COLO668 (cell line): Measurements from ENCODE around the gene NTRK1.
"Not testable (repeated sequence)": the region's sequence is repeated elsewhere in the genome, so short reads cannot be mapped to it uniquely, and the experiment has no call there.

ENCODE experiments used
- DNase-seq: peaks from one replicate; lab custom pipeline; 2025; ENCODE audit not compliant: unreplicated experiment; lab: John Stamatoyannopoulos, UW

NTRK1 gene

GRCh38 chr1:156911577-156912298, 51.1 kb downstream of the NTRK1 start:
- no peak for DNase-seq

- no peak for DNase-seq
Observed at GRCh38 chr1:156912310-156912709, 51.6 kb downstream of the NTRK1 start.

- no peak for DNase-seq
Observed at GRCh38 chr1:156912861-156913808, 52.5 kb downstream of the NTRK1 start.

- no peak for DNase-seq
Observed at GRCh38 chr1:156913809-156914387, 53.2 kb downstream of the NTRK1 start.

GRCh38 chr1:156914440-156914856, 53.8 kb downstream of the NTRK1 start:
- DNase-seq = no peak

GRCh38 chr1:156920233-156921052, 59.8 kb downstream of the NTRK1 start, which contains the start of gene LRRC71:
Gene LRRC71 (plus strand): TSS chr1:156920632. CDS start chr1:156920804, 172 bp downstream.
- peak; percentile 63 for DNase-seq

GRCh38 chr1:156921053-156921529, 60.4 kb downstream of the NTRK1 start:
- DNase-seq = no peak

GRCh38 chr1:156922986-156923669, 62.5 kb downstream of the NTRK1 start:
- DNase-seq = peak; percentile 55

GRCh38 chr1:156923670-156924477, 63.2 kb downstream of the NTRK1 start:
- no peak for DNase-seq

GRCh38 chr1:156924478-156925153, 64.0 kb downstream of the NTRK1 start:
- DNase-seq = no peak

GRCh38 chr1:156925154-156926010, 64.7 kb downstream of the NTRK1 start:
- no peak for DNase-seq

- peak; percentile 16 for DNase-seq
Observed at GRCh38 chr1:156926175-156926574, 65.5 kb downstream of the NTRK1 start.

GRCh38 chr1:156926695-156927094, 66.0 kb downstream of the NTRK1 start:
- not testable (repeated sequence) for DNase-seq

GRCh38 chr1:156927215-156928042, 66.8 kb downstream of the NTRK1 start:
- DNase-seq = peak; percentile 80

- DNase-seq = no peak
Observed at GRCh38 chr1:156928043-156928602, 67.5 kb downstream of the NTRK1 start.

GRCh38 chr1:156929596-156930238, 69.1 kb downstream of the NTRK1 start:
- DNase-seq = no peak
